NCI-H82 treated with DMSO at 0.1 percent for 48 hours (cell line): ENCODE data around the gene NDUFS6.

ENCODE experiments used
- DNase-seq: peaks from one replicate; lab custom pipeline; 2025; ENCODE audit not compliant: unreplicated experiment; lab: John Stamatoyannopoulos, UW

Gene NDUFS6

DNA sequence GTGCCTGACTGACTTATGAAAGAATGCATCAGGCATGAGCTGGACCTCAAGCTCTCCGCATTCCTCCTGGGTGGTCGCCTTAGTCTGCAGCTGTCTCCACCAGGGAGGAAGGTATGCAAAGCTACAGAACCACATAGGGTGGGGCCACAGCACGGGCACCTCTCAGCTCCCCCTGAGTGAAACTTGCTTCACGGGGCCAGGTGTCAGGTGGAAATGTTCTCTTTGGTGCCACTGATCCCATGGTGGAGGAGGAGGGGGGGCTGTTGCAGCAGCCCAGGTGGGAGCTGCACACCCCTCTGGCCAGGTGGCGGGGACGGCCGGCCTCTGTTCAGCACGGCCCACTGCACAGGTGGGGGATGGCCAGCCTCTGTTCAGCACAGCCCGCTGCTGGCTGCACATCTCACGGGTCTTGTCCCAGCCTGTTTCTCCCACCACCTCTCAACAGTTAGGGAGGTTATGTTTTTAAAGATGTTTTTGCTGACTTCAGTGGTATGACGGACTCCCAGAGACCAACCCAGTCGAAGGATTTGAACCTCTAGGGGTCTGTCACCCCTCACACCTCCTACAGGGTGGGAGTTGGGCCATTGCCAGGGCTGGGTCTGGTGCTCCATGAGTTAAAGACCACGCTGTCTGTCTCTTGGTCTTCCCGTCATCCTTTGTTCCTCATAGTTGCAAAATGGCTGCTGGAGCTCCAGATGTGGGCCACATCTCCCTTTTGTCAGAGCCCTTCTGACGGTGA, 35.9 kb upstream of the NDUFS6 start:
- DNase-seq: no peak

- DNase-seq: no peak
These were observed 35.3 kb upstream of the NDUFS6 start for GRCh38 chr5:1765880-1766235.

DNA sequence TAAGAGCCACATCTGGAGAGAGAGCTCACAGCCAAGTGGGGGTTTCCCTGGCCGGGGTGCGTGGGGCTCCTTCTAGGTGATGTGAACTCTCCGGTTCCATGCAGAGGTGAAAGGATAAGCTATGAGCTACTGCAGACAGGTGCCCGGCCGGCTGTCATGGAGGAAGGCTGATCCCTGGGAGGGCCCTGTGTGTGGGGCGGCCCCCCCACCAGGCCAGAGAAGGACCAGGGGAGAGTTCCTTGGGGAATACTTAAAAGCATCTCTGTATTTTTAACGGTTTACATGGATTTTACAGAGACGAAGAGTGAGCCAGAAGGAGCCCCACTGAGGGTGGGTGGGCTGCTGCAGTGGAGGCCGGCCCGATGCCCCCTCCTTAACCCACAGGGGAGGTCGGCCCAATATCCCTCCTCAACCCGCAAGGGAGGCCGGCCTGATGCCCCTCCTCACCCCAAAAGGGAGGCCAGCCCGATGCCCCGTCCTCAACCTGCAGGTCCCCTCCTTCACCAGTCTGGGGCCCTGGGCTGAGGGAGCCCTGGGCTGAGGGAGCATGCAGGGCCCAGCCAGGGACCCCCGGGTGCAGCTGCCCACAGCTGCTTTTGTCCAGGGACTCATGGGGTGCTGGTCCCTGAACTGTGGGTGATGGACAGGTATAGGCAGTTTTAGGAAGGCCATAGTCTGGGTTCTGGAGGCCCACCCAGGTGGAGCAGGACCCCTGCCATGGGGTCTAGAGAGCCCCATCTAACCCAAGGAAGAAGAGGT, 33.5 kb upstream of the NDUFS6 start:
- DNase-seq: no peak

GRCh38 chr5:1768283-1769000, 32.8 kb upstream of the NDUFS6 start:
- DNase-seq: no peak

- DNase-seq: no peak
These were observed 32.1 kb upstream of the NDUFS6 start for GRCh38 chr5:1769017-1769640.

GRCh38 chr5:1769752-1770442, 31.3 kb upstream of the NDUFS6 start:
- DNase-seq: no peak

GRCh38 chr5:1770443-1770802, 30.8 kb upstream of the NDUFS6 start:
- DNase-seq: no peak

DNA sequence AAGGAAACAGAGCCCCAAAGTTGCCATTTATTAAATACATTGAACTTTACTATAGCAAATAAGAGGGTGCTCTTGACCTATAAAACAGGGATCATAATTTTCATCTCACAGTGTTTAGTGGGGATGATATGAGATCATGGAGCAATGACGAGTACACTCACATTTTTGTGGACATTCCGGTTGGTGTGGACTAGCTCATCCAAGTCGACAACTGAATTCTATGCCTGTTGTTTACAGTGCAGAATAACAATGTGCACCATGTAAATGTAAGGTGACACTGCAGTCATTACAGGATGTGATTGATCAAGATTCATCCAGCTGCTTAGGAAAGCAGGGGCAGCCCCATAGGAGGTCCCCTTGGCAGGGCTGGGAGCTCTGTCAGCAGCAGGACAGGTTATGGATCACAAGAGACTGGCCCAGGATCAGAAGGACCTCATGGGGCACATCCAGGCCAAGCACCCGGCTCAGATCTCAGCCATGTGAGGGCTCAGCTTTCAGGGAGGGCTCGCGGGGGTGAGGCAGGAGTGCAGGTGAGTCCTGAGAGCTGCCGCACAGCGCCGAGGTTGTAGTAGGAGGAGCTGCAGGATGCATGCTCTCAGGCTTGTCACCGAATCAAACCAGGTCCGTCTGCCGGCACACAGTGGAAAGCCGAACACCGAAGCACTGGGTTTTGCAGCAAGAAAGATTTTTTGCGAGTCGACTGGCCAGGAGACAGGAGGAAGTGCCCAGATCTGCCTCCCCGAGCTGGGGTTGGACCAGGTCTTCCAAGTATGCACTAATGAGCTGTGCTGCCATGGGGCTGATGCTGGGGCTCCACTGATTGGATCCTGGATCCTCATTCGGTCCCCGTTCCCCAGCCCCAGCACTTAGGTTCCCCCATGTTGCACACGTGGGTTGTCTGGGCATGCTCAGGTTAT, 29.8 kb upstream of the NDUFS6 start:
- DNase-seq: no peak

- no peak for DNase-seq
These were observed 28.6 kb upstream of the NDUFS6 start for GRCh38 chr5:1772634-1773033.

GRCh38 chr5:1776831-1777230, 24.4 kb upstream of the NDUFS6 start:
- no peak for DNase-seq

DNA sequence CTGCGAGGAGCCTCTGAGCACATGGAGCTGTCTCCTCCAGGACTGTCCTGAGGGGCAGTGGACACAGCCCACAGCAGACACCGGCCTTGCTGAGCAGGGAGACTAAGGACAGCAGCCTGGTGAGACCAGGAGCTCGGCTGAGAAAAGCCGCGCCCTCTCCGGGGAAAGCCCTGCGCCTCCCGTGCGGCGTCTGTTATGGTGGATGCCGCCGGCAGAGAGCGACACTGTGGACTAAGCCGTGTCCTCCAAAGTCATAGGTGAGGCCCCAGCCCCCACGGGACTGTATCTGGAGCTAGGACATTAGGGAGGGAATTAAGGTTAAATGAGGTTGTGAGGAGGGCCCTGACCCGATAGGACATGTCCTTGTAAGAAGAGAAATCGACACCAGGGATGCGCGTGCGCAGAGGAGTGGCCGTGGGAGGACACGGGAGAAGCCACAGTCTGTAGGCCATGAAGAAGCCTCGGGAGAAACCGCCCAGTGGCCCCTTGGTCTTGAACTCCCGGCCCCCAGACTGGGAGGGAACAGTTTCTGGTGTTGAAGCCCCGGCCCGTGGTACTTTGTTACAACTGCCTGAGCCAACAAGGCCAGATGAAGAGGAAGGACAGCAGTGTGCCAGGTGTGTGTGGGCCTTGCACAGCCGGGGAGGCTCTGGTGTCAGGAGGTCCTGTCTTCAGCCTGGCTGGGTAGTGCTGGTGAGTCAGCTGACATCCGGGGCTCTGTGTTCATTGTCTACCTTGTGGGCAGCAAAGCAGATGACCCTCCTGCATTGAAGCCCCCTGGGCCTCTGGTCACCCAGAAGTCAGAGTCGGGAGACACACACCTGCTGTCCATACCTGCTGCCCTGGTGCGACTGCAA, 23.7 kb upstream of the NDUFS6 start:
- DNase-seq: no peak

- DNase-seq: no peak
These were observed 22.8 kb upstream of the NDUFS6 start for GRCh38 chr5:1778138-1779020.

GRCh38 chr5:1779021-1779680, 22.1 kb upstream of the NDUFS6 start:
- DNase-seq: no peak

- no peak for DNase-seq
These were observed 21.2 kb upstream of the NDUFS6 start for GRCh38 chr5:1779782-1780613.

DNA sequence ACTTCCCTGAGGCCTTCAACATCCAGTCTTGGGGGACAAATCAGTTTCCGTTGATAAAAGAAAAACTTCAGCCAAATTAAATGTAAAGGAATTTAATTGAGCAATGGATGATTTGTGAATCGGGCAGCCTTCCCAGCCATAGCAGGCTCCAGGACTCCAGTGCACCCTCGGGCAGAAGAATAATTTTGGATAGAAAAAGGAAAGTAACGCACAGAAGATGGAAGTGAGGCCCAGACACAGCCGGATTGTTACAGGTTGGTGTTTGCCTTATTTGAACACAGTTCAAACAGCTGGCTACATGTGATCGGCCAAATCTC, 20.6 kb upstream of the NDUFS6 start:
- no peak for DNase-seq

GRCh38 chr5:1781107-1781506, 20.1 kb upstream of the NDUFS6 start:
- DNase-seq: no peak
